ENCODE measurements around the gene PPP1R14C. TPM values are rescaled to one million over a fixed set of nuclear protein-coding genes. Genes with fewer than 3 reads are reported as not detected.

PPP1R14C gene
- total and polyA plus RNA-seq, 8 donors, result 11.7 to 33.6 (median 18.6) TPM

DNA sequence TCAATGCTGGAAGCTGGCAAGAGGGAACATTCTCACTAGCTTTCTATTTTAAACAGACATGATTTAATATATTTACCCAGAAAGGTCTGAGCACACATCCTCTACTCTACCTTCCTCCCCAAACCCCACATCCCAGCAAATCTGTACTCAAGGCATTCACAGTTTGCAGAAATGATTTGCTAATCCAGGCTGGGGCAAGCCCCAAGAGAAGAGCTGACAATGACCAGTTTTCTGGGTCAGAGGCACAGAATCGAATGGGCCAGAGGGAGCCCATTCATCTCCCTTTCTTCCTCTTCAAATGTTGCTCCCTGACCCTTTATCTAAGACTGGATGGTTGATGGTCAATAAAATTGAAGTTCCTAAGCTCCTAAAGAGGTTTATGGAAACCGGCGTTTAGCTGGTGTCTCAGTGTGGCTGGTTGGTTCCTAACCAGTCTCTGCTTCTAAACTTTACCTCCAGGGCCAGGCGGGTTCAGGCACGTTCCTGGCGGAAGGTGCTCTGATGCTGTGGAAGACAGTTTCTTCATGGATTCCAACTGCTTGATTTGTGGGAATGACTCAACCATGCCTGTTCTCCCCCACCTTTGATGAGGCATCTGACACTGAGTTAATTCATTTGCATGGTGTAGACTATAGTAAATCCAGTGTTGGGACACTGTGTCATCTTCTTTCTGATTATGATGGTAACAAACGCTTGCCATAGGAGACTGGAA, 129.6 kb downstream of the PPP1R14C start:
- Histone ChIP-seq H3K4me3 (no peak overlapping the region), H3K27me3 (no peaks in the 10 kb centered on the region), H3K9me3 (no peaks in the 10 kb centered on the region), H3K36me3 (no peaks in the 10 kb centered on the region), H3K4me1 (peaks cover 0 to 6% of the 10 kb centered on the region in 2 donors), H3K27ac (no peak overlapping the region)
- no peak for DNase-seq
- TF ChIP-seq, protein P1, sequence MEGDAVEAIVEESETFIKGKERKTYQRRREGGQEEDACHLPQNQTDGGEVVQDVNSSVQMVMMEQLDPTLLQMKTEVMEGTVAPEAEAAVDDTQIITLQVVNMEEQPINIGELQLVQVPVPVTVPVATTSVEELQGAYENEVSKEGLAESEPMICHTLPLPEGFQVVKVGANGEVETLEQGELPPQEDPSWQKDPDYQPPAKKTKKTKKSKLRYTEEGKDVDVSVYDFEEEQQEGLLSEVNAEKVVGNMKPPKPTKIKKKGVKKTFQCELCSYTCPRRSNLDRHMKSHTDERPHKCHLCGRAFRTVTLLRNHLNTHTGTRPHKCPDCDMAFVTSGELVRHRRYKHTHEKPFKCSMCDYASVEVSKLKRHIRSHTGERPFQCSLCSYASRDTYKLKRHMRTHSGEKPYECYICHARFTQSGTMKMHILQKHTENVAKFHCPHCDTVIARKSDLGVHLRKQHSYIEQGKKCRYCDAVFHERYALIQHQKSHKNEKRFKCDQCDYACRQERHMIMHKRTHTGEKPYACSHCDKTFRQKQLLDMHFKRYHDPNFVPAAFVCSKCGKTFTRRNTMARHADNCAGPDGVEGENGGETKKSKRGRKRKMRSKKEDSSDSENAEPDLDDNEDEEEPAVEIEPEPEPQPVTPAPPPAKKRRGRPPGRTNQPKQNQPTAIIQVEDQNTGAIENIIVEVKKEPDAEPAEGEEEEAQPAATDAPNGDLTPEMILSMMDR (IDR thresholded peaks at IDR 0.05), result no peak
- ATAC-seq, result no peak
- intact Hi-C loops (cut with DNase I), result no loop called here

DNA sequence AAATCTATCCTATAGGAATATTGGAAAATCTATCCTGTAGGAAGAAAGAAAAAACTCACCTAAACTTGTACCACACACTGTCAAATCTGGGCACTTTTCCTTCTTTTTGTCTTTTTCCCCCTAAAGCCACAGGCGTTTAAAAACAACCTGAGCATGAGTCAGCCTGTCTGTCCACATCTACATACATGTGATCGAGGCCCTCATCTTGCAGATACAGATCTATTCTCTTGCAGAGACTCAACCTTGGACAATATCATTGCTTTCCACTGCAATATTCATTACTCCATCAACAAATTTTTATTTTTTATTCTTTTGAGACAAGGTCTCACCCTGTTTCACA, 130.1 kb downstream of the PPP1R14C start:
- intact Hi-C loops (cut with DNase I), result no loop called here
- DNase-seq, result no peak
- no peak for ATAC-seq
- Histone ChIP-seq H3K36me3 (no peaks in the 10 kb centered on the region), H3K27me3 (no peaks in the 10 kb centered on the region), H3K4me3 (no peak overlapping the region), H3K27ac (no peak overlapping the region), H3K9me3 (no peaks in the 10 kb centered on the region), H3K4me1 (peaks cover 0 to under 1% of the 10 kb centered on the region in 2 donors)
- TF ChIP-seq, protein P1 (IDR thresholded peaks at IDR 0.05), result no peak

DNA sequence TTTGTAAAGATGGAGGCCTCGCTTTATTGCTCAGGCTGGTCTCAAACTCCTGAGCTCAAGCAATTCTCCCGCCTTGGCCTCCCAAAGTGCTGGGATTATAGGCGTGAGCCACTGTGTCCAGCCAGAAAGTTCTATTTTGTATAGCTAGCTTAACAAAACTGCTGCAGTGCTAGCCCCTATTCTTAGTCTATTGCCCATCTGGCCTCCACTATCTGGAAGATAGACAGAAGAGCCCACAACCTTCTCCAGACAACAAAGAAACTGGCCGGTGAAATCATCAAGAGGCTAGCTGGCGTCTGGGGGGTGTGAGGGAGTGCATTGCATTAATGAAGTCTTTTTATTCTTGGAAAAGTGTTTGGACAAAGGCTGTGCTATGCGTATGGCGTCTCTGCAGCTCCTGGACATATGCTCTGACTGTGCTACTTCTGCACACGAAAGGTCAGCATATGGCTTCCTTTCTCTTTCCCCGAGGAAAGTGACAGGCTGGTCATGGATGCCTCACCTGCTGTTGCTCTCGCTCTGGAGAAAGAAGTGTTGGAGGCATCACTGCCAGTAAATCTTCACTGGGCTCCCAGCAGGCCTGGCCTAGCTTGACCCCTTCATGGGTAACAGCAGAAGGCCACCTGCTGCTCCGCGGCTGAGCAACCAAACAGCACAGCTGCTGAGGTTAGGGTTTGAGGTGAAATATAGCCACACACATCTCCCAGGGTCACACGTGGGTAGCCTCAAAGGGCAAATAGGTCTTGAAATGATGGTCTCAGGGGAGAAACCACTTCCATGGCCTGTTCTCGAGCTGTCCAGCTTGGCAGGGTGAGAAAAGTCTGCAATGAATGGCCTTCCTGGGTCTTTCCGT, 130.8 kb downstream of the PPP1R14C start:
- Histone ChIP-seq H3K4me3 (no peak overlapping the region), H3K4me1 (no peaks in the 10 kb centered on the region), H3K9me3 (no peaks in the 10 kb centered on the region), H3K27me3 (no peaks in the 10 kb centered on the region), H3K27ac (no peak overlapping the region), H3K36me3 (no peaks in the 10 kb centered on the region)
- ATAC-seq, result no peak
- no peak for DNase-seq
- TF ChIP-seq, protein P1 (IDR thresholded peaks at IDR 0.05), result no peak
- intact Hi-C loops (cut with DNase I), result no loop called here

DNA sequence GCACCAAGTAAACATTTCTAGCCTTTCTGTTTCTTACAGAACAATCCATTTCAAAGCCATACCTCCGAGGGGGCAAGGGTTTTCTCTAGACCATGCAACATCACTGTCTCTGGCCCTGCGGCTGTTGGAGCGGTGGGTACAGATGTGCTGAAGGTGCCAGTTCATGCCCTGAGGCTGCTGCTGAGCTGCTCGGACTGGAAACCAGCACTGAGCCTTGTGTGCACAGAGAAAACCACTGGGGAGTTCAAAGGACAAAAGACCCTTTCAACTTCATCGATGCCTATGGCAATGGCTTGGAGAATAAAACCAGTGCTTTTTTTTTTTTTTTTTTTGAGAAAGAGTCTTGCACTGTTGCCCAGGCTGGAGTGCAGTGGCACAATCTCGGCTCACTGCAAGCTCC, 132.6 kb downstream of the PPP1R14C start:
- no peak overlapping the region for H3K27ac ChIP-seq
- no peaks in the 10 kb centered on the region for H3K4me1 ChIP-seq
- no peaks in the 10 kb centered on the region for H3K36me3 ChIP-seq
- intact Hi-C loops (cut with DNase I), result no loop called here
- no peaks in the 10 kb centered on the region for H3K9me3 ChIP-seq
- TF ChIP-seq, protein P1 (IDR thresholded peaks at IDR 0.05), result no peak
- DNase-seq (no peak), ATAC-seq (no peak)
- H3K27me3 ChIP-seq, result no peaks in the 10 kb centered on the region
- no peak overlapping the region for H3K4me3 ChIP-seq

DNA sequence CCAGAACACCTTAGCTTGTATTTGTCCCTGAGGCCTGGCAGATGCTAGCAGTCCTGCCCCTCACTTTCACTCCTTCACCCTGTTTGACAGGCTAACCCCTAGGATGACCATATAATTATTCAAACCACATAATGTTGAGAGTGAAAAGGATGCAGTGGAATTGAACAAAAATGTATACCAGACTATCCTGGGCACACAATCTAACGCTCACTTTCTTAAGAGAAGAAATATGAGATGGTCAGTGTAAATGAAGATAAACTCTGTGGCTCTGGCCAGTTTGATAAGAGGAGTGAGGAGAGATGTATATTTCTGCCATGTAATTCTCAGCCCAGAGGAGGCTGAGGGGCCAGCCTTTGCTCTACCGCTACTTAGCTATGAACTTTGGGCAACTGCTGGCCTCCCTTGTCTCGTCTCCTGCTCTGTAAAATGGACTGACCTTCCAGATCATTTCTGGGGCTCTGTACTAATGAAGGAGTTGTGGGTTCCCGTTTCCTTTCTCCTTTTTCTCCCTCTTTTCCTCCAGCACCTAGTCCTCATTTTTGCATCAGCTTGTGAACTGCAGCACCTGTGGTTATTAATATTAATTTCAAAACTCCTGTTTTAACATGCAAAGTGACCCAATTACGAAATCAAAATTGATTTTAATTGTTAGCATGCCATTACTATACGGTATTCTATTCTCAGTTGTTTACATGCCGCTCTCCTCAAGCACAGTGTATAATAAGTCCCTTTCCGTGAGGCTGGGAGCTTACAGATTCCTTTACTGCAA, 133.5 kb downstream of the PPP1R14C start:
- DNase-seq (no peak), ATAC-seq (no peak)
- H3K9me3 ChIP-seq, result no peaks in the 10 kb centered on the region
- no peaks in the 10 kb centered on the region for H3K27me3 ChIP-seq
- no peak overlapping the region for H3K27ac ChIP-seq
- TF ChIP-seq, protein P1 (IDR thresholded peaks at IDR 0.05), result no peak
- intact Hi-C loops (cut with DNase I), result no loop called here
- no peaks in the 10 kb centered on the region for H3K4me1 ChIP-seq
- no peak overlapping the region for H3K4me3 ChIP-seq
- H3K36me3 ChIP-seq, result no peaks in the 10 kb centered on the region
